GM21723 (cell line): Measurements from ENCODE around the gene SGCA.

Source experiments
- ATAC-seq: cut with Tn5 transposase; IDR thresholded peaks from one replicate; pipeline ENCODE4 v1.9.1; 2021; ENCODE audit warnings: mild to moderate bottlenecking, moderate library complexity; ENCODE audit not compliant: unreplicated experiment

Gene SGCA

DNA sequence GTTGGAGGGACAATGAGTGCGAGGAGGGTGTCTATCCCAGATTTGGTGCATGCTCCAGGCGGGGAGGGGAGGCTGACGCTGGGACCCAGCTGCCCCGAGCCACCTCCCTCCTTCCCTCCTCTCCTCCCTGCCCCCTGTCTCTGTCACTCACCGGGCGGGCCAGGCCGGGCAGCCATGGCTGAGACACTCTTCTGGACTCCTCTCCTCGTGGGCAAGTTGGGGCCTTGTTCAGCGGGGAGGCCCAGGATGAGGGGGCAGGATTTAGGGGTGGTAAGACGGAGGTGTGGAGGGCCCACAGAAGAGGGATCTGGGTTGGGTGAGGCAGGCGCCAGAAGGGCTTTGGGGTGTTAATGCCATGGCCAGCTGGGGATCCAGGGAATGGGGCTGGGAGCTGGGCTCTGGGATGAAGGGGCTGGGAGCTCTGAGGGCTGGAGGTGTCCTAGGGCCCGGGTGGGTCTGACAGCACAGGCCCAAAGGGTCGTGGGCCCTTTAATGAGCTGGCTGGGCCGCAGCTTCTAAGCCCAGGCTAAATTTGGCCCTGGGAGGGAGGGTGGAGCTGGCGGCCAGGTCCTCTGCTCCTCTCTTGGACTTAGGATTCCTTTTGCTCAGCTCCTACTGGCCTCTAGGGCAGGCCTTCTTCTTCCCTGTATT is at the start of gene SGCA:
Gene SGCA, plus strand, starts transcription at position 139 of the 651 bp plus-strand sequence. Its CDS starts 36 bp downstream, at position 175.
- ATAC-seq = no peak

DNA sequence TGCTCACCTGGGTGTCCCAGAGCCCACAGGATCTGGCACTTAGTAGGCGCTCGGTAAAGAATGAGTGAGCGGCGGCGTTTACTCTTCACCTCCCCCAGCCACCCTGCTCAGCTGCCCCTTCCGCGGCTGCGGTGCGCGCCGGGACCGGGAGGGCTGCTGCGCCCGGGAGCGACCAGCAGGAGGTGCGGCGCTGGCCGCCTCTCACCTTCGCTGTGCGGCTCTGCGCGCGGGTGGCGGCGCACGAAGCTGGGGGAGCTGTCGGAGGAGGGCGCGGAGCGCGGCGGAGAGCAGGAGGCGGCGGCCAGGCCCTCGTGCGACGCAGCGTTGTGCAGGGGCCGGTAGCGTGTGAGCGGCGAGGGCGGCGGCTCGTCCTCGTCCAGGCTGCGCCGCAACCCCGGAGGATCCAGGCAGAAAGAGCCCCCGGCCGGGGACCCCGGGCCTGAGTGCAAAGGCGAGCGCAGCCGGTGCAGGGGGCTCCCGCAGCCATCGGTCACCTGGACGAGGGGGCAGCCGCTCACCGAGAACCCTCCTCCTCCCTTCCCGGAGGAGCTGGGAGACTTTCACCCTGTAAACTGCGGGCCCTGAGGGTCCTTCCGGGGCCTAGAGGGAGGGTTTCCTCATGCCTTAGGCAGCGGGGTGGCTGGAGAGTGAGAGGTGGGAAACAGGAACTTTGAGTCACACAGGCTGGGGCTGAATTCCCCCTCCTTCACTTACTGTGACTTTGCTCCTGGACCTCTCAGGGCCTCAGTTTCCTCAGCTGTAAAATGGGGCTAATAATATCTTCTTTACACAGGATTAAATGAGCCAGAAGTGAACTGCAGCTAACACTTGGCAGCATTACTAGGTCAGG is 48.4 kb upstream of the SGCA start:
- ATAC-seq = no peak

- ATAC-seq = no peak
Measured at GRCh38 chr17:50118076-50118827, 47.6 kb upstream of the SGCA start.

GRCh38 chr17:50118828-50119218 is 47.0 kb upstream of the SGCA start:
- no peak for ATAC-seq

GRCh38 chr17:50120475-50121253 is 45.1 kb upstream of the SGCA start:
- ATAC-seq = no peak

DNA sequence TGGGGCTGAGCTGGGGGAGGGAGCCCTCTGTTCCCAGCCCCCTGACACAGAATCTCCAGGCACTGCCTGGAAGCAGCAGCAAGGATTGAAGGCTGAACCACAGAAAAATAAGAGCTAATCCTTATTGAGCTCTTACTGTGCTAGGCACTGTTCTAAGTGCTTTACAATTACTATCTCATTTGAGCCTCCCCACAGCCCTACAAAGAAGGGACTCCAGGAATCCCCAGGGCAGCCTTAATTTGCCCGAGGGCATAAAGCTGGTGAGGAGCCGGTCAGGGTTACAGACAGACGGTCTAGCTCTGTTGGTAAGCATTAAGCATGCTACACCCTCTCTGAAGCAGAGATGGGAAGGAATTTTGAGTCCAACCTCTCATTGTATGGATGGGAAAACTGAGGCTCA is 42.9 kb upstream of the SGCA start:
- ATAC-seq = no peak

GRCh38 chr17:50123649-50124349 is 42.0 kb upstream of the SGCA start:
- ATAC-seq = no peak

- ATAC-seq = no peak
Measured at GRCh38 chr17:50125420-50125997, 40.3 kb upstream of the SGCA start.

DNA sequence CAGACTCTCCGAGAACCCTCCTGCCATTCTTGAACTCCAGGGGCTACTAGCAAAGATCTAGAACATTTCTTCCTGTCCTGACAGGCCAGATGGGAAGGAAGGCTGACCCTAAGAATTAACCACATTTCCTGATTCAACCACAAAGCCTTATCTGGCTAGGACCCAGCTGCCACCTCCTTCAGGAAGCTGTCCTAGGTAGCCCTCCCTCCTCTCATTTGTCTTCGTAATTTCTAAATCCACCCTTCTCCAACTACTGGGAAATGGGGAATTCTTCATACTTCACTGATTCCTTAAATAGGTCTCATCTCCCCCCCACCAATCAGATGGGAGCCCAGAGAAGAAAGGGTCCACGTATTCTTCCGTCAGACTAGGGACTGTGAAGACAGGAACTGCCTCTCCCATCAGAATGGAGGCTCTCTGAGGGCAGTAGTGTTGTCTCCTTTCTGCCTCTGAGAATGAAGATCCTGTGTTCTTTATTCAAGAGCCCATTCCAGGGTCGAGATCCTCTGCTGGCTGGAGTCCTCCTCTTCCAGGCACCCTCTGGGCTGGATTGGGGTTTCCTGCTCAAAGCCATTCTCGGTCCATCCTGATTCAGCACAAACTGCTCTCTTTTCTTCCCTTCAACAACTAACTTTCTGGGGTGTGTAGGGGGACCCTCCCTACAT is 38.0 kb upstream of the SGCA start:
- no peak for ATAC-seq

- ATAC-seq = no peak
Measured at GRCh38 chr17:50128441-50129352, 37.1 kb upstream of the SGCA start.

DNA sequence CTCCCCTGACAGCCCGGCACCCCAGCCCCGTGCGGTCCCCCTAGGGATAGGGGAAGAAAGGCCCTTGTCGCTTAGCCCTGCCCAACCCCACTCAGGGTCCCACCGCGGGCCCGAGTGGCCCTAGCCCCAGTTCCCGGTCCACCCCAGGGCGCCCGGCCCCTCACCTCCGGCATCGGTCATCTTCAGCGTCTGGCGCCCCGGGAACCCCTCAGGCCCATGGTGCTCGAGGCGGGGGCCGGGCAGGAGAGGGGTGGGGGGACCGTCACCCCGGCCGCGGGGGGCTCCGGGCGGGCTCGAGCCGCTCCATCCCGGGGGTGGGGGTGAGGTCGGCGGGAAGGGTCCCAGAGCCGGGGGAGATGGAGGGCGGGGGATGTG is 36.5 kb upstream of the SGCA start:
- ATAC-seq = no peak

GRCh38 chr17:50129728-50130558 is 35.9 kb upstream of the SGCA start, which contains the start of gene SAMD14:
Gene SAMD14, minus strand, starts transcription at chr17:50130160. Its CDS starts 5,201 bp downstream, at chr17:50124959.
- no peak for ATAC-seq

DNA sequence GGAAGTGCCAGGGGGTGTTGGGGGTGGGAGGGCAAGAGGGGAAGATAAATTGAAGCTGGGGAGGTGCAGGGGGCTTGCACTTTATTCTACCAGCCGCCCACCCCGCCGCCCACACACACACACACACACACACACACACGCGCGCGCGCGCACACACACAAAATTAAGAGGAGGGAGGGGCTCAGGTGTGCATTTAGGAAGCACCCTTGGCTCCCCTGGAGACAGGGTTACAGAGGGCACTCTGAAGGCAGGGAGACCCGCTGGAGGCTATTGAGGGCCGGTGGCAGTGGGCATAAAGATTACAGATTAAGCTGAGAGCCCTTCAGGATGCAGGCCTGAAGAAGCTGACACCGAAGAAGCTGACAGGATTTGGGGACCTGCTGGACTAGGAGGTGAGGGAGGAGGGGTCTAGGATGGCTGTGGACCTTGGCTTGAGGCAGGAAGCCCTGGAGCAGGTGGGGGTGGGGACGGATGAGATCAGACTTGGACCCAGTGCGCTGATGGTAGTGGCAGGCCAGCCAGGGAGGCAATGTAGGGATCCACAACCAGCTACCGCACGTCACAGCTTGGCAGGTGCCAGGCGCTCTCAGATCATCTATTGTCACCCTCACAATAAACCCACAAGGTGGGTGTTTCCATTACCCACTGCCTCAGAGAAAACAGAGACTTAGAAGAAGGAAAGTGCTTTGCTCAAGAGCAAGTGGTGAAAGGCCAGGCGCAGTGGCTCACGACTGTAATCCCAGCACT is 35.1 kb upstream of the SGCA start:
- no peak for ATAC-seq

- no peak for ATAC-seq
Measured at GRCh38 chr17:50132104-50132794, 33.6 kb upstream of the SGCA start.

DNA sequence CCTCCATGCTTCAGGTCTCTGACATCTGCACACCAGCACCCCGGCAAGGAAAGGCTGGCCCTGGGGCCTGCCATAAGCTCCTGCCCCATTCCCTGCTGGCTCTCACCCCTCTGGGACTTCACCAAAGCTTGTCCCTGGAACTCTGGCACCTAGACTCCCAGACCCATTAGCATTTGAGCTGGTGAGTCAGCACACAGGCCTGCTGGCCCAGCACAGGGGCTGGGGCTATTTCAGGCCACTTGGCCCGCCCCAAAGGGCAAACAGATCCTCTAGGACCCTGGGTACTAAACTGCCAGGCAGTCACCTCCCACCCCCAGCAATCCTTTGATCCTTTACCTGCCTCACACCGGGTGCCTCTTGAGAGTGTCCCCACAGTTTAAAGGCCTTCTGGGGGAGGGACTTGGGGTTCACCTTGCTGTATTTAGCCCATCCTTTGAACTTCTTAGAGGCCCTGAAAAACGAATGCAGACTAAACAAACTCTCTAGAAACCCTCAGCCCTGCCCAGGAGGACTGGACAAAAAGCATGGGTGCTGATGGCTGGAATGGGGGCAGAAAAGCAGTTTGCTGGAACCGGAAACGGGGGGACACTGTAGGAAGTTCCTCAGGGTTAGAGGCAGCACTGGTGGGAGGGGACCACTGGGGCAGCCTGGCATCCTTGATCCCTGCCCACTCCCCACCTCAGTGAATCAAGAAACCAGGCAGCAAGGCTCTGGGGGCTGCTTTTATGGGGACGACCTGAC is 32.6 kb upstream of the SGCA start:
- no peak for ATAC-seq

GRCh38 chr17:50133769-50134099 is 32.1 kb upstream of the SGCA start:
- ATAC-seq = no peak
